ENCODE measurements around the gene ROBO1.

DNA sequence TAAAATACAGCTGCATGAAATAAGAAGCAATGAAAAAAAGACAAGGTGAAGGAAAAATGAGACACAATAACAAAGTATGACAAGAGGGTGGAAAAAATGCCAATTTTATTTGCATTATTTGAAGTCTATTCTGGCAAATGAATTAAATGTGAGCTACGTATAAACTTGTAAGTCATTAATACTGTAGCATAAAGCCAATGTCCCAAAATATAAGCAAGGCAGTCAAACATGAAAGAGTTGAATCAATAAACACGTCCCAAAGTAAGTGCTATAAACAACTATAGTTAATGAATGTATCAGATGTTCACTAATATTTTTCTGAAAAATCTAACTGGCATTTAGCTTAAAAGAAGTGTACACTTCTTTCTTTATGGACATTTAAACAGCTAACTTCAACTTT lies 481.9 kb downstream of the ROBO1 start:
- TF ChIP-seq, protein P1, sequence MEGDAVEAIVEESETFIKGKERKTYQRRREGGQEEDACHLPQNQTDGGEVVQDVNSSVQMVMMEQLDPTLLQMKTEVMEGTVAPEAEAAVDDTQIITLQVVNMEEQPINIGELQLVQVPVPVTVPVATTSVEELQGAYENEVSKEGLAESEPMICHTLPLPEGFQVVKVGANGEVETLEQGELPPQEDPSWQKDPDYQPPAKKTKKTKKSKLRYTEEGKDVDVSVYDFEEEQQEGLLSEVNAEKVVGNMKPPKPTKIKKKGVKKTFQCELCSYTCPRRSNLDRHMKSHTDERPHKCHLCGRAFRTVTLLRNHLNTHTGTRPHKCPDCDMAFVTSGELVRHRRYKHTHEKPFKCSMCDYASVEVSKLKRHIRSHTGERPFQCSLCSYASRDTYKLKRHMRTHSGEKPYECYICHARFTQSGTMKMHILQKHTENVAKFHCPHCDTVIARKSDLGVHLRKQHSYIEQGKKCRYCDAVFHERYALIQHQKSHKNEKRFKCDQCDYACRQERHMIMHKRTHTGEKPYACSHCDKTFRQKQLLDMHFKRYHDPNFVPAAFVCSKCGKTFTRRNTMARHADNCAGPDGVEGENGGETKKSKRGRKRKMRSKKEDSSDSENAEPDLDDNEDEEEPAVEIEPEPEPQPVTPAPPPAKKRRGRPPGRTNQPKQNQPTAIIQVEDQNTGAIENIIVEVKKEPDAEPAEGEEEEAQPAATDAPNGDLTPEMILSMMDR (IDR thresholded peaks at IDR 0.05; ENCODE audit: borderline replicate concordance, extremely low read depth, low read length, poor library complexity, severe bottlenecking): no peak
- no peak for TF ChIP-seq EZH2 (IDR thresholded peaks at IDR 0.05; ENCODE audit: borderline replicate concordance, low read depth, low read length, severe bottlenecking)
